HEK293T (cell line): ENCODE results near the gene EIF4E2.

ENCODE experiments used
- ARNT ChIP-seq: fragments of 450-650 bp; IDR thresholded peaks from 2 replicates; pipeline ENCODE4 v1.6.1; 2017; ENCODE audit warnings: mild to moderate bottlenecking
- BHLHE40 ChIP-seq: fragments of 450-650 bp; IDR thresholded peaks from 2 replicates; pipeline ENCODE4 v1.6.1; 2016; ENCODE audit warnings: mild to moderate bottlenecking, moderate library complexity, borderline replicate concordance
- CTBP1 ChIP-seq: fragments of 450-650 bp; IDR thresholded peaks from 2 replicates; pipeline ENCODE4 v1.6.1; 2016; ENCODE audit warnings: borderline replicate concordance
- ELF4 ChIP-seq: fragments of 450-650 bp; IDR thresholded peaks from 2 replicates; pipeline ENCODE4 v1.6.1; 2017; ENCODE audit warnings: antibody characterized with exemption
- FOXA1 ChIP-seq: fragments of 450-650 bp; IDR thresholded peaks from 2 replicates; pipeline ENCODE4 v1.6.1; 2016; ENCODE audit warnings: mild to moderate bottlenecking
- FOXM1 ChIP-seq: fragments of 450-650 bp; IDR thresholded peaks from 2 replicates; pipeline ENCODE4 v1.6.1; 2017; ENCODE audit warnings: mild to moderate bottlenecking, borderline replicate concordance
- HDGF ChIP-seq: fragments of 450-650 bp; IDR thresholded peaks from 2 replicates; pipeline ENCODE4 v1.6.1; 2017; ENCODE audit warnings: antibody characterized with exemption, borderline replicate concordance
- L3MBTL2 ChIP-seq: fragments of 450-650 bp; conservative IDR thresholded peaks from 2 replicates; pipeline ENCODE4 v1.6.1; 2016; ENCODE audit warnings: mild to moderate bottlenecking
- SP1 ChIP-seq: fragments of 450-650 bp; IDR thresholded peaks from 2 replicates; pipeline ENCODE4 v1.6.1; 2017
- SUZ12 ChIP-seq: fragments of 450-650 bp; IDR thresholded peaks from 2 replicates; pipeline ENCODE4 v1.6.1; 2016; ENCODE audit warnings: mild to moderate bottlenecking
- TARDBP ChIP-seq: fragments of 450-650 bp; IDR thresholded peaks from 2 replicates; pipeline ENCODE4 v1.6.1; 2016
- ZNF384 ChIP-seq: fragments of 450-650 bp; IDR thresholded peaks from 2 replicates; pipeline ENCODE4 v1.6.1; 2016
- TF ChIP-seq, protein P1 (sequence below): fragments of 450-650 bp; IDR thresholded peaks from 2 replicates; pipeline ENCODE4 v1.6.1; 2016

DNA sequence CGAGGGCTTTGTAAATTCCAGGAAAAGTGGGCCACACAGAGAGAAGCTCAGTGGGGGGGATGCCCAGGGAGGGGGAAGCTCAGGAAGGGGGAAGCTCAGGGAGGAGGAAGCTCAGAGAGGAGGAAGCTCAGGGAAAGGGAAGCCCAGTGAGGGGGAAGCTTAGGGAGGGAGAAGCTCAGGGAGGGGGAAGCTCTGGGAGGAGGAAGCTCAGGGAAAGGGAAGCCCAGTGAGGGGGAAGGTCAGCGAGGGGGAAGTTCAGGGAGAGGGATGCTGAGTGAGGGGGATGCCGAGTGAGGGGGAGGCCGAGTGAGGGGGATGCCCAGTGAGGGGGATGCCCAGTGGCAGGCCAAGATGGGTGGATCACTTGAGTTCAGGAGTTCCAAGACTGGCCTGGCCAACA, 11.8 kb upstream of the EIF4E2 start:
- TF ChIP-seq ZNF384 (no peak), HDGF (no peak), SP1 (no peak), ARNT (no peak), FOXM1 (no peak), BHLHE40 (no peak), FOXA1 (no peak), SUZ12 (no peak), ELF4 (no peak), CTBP1 (no peak), L3MBTL2 (no peak), TARDBP (no peak)
- TF ChIP-seq, protein P1, sequence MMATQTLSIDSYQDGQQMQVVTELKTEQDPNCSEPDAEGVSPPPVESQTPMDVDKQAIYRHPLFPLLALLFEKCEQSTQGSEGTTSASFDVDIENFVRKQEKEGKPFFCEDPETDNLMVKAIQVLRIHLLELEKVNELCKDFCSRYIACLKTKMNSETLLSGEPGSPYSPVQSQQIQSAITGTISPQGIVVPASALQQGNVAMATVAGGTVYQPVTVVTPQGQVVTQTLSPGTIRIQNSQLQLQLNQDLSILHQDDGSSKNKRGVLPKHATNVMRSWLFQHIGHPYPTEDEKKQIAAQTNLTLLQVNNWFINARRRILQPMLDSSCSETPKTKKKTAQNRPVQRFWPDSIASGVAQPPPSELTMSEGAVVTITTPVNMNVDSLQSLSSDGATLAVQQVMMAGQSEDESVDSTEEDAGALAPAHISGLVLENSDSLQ: no peak
